22Rv1 (cell line): ENCODE results near the gene SETD9.

Source experiments
- CTCF ChIP-seq: fragments of 450-650 bp; IDR thresholded peaks from 2 replicates; pipeline ENCODE4 v1.5.1; 2017; ENCODE audit warnings: mild to moderate bottlenecking
- ZFX ChIP-seq: fragments of 450-650 bp; IDR thresholded peaks from 2 replicates; pipeline ENCODE4 v1.6.1; 2017; ENCODE audit warnings: antibody characterized with exemption, borderline replicate concordance

GRCh38 chr5:56938858-56939257 is 29.5 kb downstream of the SETD9 start:
- TF ChIP-seq ZFX (no peak), CTCF (no peak)
